ENCODE results near the gene ELOVL6. TPM values are rescaled to one million over a fixed set of nuclear protein-coding genes. Genes with fewer than 3 reads are reported as not detected.

ELOVL6 gene
- total and polyA plus RNA-seq, 9 of the 15 experiments (the other 6 are each of a cell fraction or from before 2014, with no cell fraction given), result 18.3 to 82.6 (median 46.0) TPM

GRCh38 chr4:110245577-110245976 is 47.2 kb upstream of the ELOVL6 start (continued):
- TF ChIP-seq RAD51 (IDR thresholded peaks at IDR 0.05; ENCODE audit: borderline replicate concordance, low read depth), result no peak
- no peak for TF ChIP-seq NR2F6 (CRISPR knock-in tag; IDR thresholded peaks at IDR 0.05)
- no peak for TF ChIP-seq RCOR1 (IDR thresholded peaks at IDR 0.05; ENCODE audit: borderline replicate concordance in 1 of 2, low read depth in 2 of 2, low read length in 2 of 2)
- 0 out of 2 replicates have a peak, but pooled peaks have one; percentile 33 for TF ChIP-seq DPF2 (IDR thresholded peaks at IDR 0.05)
- TF ChIP-seq PTRF (tag; IDR thresholded peaks at IDR 0.05), result no peak
- no peak for TF ChIP-seq ILF3 (IDR thresholded peaks at IDR 0.05; ENCODE audit: borderline replicate concordance)
- no peak for TF ChIP-seq CHD2 (IDR thresholded peaks at IDR 0.05; ENCODE audit: low read depth, low read length)
- peak; percentile 44; the same call in 1 of the 2 replicates for TF ChIP-seq PKNOX1 (IDR thresholded peaks at IDR 0.05)
- no peak for TF ChIP-seq XRCC5 (IDR thresholded peaks at IDR 0.05; ENCODE audit: low read depth, low read length)
- no peak for TF ChIP-seq BRD4 (IDR thresholded peaks at IDR 0.05)
- no peak for TF ChIP-seq POLR2A (conservative IDR thresholded peaks at IDR 0.05)
- TF ChIP-seq ZNF174 (CRISPR knock-in tag; IDR thresholded peaks at IDR 0.05), result no peak
- TF ChIP-seq MXI1 (IDR thresholded peaks at IDR 0.05; ENCODE audit: low read depth, low read length), result no peak
- no peak for TF ChIP-seq ZNF280A (IDR thresholded peaks at IDR 0.05; ENCODE audit: low read depth, partially characterized antibody)
- TF ChIP-seq KAT2B (IDR thresholded peaks at IDR 0.05; ENCODE audit: low read depth, low read length), result no peak
- TF ChIP-seq SMARCA4 (IDR thresholded peaks at IDR 0.05), result peak; percentile 34; the same call in 1 of the 2 replicates
- no peak for TF ChIP-seq THAP12 (CRISPR knock-in tag; IDR thresholded peaks at IDR 0.05)
- TF ChIP-seq CBX5 (IDR thresholded peaks at IDR 0.05; ENCODE audit: borderline replicate concordance, low read depth), result no peak
- no peak for TF ChIP-seq PBX2 (CRISPR knock-in tag; IDR thresholded peaks at IDR 0.05; ENCODE audit: low read depth)
- 0 out of 2 replicates have a peak, but pooled peaks have one; percentile 51 for TF ChIP-seq PBX2 (tag; conservative IDR thresholded peaks at IDR 0.05; ENCODE audit: low read depth)
- no peak for TF ChIP-seq RBM39 (optimal IDR thresholded peaks at IDR 0.05; ENCODE audit: low read depth, low read length)
- peak; percentile 17; the same call in 1 of the 2 replicates for TF ChIP-seq LEF1 (IDR thresholded peaks at IDR 0.05)
